Prostate gland (tissue), 1 donor: ENCODE measurements around the gene EIF5A.

Source experiments
- POLR2A ChIP-seq: fragments of 450-650 bp; IDR thresholded peaks from one replicate; pipeline ENCODE4 v1.6.1; 2016; ENCODE audit warnings: antibody characterized with exemption, mild to moderate bottlenecking
- POLR2AphosphoS5 ChIP-seq: sonication (generic); formaldehyde crosslinking; IDR thresholded peaks from one replicate; pipeline ENCODE4 v1.6.1; 2017; ENCODE audit warnings: antibody characterized with exemption

GRCh38 chr17:7309628-7310027, 2.2 kb downstream of the EIF5A start:
- TF ChIP-seq POLR2AphosphoS5: no peak
- no peak for TF ChIP-seq POLR2A
